AG08395 (cell line): Measurements from ENCODE around the gene STIMATE.

Source experiments
- DNase-seq: peaks from one replicate; pipeline ENCODE4 v3.0.0; 2012; ENCODE audit warnings: mixed read lengths, low spot score

The STIMATE gene

DNA sequence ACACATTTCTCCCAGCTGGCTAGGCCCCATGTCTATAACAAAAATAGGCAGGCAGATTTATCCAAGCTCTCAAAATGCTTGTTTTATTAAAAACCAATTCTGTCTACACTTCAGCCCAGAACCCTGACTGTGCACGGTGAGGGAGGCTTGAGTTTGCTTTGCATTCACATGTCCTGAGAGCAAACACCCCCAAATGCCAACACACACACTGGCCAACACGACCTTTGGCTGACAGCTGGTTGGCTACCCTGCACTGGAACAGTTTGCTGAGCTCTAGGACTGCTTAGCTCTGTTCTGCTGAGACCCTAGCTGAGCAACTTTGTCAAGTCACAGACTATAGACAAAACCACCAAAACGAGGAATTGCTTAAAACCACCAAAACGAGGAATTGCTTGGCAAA lies 3.6 kb downstream of the STIMATE start:
- no peak for DNase-seq

DNA sequence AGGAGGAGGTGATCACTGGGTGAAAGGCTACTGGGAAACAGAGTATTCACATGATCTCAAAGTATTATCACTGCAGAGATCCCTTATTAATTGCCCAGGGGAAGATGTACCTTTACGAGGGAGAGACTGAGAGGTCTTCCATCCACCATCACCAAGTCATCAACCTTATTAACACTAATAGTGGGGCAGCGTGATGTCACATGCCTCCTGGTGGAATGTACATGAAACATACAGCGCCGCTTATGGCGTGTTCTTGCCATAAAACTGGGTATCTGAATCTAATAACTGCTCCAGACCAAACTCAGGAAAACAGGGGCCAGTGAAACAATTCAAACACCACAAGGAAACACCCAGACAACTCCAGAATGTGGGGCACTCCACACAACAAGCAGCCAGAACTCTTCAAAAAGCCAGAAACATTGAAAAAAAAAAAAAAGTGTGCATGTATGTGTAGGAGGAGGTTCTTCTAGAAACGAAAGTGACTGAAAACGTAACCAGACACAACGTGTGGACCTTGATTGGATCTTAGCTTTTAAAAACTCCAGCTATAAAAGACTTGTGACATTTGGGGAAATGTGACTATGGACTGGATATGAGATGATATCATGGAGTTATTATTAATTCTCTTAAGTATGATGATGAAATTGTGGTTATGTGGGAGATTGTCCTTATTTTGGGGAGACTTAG lies 4.6 kb downstream of the STIMATE start:
- no peak for DNase-seq

DNA sequence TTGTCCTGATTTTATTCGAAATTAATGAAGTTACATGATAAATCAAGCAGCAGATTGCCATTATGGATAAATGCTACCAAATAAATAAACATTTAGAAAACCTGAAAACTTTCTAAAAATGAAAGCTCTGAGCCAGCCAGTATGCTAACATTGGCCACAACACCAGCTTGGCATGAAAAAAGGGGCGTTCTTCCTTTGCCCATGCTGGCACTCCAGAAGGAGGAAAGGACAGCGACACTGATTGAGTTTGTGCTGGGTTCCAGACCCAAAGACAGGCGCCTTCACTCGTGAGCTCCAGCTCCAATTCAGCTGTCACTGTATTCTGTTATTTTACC lies 5.1 kb downstream of the STIMATE start:
- peak; percentile 9 for DNase-seq

DNA sequence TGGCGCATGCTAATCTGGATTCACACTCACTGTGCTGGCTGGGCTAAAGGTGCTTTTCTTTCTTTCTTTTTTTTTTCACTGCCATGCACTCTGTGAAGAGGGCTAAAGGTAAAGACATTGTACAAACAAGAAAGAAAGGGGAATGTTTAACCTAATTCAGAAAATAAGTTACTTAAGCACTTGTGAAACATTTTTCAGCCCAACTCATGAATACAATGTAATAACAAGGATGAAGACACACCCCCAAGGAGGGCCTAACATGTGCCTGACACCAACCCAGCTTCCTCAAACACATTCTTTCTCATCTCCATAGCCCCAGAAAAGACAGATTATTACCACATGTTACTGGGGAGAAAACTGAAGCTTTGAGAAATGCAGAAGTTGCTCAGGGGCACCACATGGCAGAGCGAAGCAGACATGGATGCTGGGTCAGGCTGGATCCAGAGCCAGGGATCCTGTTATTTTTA lies 5.7 kb downstream of the STIMATE start:
- peak; percentile 80 for DNase-seq

DNA sequence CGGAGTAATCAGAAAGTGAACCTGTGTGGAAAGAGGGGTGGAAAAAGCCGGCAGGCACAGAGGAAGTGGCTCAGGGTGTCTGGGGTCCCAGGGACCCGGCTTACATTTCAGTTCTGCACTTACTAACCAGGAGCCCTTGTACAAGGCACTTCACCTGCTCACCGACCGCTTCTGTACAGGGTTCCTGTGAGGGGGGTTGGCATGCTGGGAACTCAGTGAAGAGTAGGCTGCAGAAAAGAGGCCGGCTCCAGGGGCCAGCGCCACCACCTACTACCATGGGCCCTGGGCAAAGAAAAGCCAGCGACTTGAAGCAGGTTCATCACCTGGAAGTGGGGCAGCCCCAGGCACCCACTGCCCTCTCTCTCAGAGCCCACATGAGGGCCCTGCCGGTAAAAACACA lies 6.2 kb downstream of the STIMATE start:
- DNase-seq = no peak

DNA sequence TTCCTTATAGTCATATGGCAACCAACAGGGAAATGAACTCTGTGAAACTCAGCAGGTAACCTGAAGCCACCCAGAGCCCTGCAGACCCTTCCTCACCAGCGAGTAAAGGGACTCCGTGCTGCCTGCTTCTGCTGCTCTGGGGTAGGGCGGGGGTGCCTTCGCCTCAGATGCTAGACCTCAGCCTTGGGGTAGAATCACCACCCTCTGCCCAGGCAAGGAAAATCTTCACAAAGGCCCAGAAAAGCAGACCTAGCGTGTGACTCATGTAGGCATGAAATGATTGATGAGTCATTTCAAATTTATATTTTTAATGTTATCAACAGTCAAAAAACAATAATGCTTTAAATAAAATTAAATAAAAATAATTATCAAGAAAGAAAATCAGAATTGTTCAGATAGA lies 6.6 kb downstream of the STIMATE start:
- no peak for DNase-seq

DNA sequence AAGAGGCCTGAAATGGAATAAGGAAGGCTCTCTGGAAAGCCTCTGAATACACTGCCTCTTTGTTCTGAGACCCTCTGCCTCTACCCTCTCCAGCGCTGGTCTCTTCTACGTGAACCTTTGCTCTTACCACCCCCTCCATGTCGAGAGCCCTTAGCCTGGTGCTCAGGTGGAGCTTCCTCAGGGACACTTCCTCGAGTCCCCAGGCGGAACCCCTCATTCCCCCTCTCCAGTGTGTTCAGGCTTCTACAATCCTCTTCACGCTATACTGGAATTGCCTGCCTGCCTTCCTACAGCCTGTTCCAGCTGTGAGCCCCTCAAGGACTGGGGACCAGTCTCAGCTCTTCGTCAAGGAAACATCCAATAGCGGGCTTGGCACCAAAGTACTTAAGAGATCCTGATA lies 7.4 kb downstream of the STIMATE start:
- no peak for DNase-seq

DNA sequence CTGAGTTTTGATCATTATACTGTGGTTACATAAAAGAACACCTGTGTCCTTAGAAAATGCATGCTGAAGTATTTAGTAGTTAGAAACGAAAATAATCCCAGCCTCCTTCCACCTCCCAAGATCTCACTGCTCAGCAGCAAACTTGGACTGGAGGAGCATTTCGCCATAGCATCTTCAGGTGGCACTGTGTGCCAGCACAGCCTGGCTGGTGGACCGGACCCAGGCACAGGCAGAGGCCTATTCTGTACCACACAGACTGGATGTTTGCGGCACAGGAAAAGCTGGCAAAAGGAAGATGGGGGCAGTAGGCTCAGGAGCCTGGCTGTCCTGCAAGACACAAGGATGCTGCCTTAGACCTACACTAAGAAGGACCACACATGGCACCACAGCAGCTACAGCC lies 10.2 kb downstream of the STIMATE start:
- no peak for DNase-seq

DNA sequence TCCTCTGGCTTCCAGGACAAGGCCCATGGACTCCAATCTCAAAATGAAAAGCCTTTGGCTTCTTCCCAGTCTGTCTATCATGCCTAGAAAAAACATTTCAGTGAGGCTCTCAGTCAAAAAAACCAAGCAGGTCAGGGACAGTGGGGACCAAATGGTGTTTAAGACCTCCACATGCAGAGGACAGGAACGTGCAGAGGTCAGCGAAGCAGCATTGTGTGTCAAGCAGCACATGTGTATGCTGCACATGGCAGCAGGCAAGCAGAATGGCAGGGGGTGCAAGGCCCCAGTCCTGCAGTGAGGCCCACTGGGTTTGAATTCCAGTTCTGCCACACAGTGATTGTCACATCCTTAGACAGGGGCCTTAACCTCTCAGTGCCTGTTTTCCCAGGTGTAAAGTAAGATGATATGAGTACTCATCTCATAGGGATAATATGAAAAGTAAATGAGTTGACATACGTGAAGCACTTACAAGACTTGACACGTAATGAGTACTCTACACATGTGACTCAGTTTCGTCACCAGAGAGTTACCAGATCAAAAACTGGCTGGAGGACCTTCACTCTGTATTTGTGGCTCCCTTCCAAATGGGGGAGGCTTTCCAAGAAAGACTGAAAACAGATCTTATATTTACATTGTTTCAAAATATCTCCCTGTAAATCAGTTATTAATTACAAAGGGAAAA lies 11.2 kb downstream of the STIMATE start:
- DNase-seq = no peak

DNA sequence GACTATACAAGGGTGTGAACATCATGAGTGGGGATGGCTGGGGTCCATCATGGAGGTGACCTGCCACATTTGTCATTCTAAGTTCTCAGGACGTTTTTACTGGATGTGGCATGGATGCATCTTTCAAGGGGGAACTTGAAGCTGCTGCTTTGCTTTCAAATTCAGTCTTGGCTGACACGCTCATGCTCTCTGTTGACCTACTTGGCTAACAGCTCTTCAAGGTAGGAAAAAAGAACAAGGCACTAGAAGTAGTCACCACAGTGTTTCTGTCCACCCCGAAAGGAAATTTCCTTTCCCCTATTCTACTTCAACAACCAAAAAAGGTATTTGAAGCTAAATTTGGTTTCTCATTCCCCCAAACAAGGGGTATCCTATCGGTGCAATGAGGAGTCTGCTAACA lies 15.0 kb downstream of the STIMATE start:
- no peak for DNase-seq

DNA sequence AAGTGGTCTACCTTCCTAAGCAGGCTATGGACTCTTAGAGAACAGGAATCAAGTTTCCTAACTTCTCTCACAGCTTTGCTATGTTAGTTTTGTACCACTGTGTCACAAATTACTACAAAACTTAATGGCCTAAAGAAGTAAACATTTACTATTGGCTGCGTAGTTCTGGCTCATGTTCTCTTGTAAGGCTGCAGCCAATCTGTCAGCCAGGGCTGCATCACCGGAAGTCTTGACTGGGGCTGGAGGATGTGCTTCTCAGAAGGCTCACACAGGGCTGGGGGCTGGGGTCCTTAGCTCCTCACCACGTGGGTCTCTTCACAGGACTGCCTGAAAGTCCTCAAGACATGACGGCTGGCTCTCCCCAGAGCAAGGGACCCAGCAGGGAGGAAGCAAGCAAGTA lies 15.5 kb downstream of the STIMATE start:
- DNase-seq = no peak

DNA sequence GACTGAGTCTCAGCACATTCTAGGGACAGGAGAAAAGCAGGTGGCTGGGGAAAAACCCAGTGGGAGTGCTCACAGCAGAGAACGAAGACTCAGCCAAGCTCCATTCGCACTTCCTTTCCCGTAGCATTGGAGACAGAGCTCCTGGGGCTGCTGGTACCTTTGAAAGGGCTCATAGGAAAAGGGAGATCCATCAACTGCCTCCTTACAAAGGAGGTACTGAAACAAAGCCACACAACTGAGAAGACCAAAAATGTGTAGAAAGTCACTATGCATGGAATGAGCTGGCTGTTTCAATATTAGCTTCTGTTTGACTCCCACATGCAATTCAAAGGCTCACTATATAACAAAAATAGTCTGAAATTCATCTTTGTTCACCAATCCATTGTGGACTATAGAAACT lies 16.9 kb downstream of the STIMATE start:
- no peak for DNase-seq

DNA sequence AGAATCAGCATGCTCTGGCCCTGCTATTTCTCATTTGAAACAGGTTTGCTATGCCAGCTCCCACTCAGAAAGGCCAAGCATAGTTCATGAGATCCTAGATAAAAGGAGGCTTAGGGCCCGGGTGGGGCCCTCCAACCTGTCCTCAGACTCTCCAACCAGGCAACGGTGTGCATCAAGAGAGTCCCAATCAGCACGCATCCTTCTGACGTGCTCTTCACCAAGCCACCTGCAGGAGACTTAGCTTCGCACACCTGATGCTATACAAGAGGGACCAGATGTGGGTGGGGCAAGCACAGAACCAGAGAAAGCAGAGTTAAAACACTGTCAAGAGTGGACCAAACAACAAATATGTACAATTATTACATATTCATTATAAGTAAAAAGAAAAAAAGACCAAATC lies 17.3 kb downstream of the STIMATE start:
- DNase-seq = no peak

DNA sequence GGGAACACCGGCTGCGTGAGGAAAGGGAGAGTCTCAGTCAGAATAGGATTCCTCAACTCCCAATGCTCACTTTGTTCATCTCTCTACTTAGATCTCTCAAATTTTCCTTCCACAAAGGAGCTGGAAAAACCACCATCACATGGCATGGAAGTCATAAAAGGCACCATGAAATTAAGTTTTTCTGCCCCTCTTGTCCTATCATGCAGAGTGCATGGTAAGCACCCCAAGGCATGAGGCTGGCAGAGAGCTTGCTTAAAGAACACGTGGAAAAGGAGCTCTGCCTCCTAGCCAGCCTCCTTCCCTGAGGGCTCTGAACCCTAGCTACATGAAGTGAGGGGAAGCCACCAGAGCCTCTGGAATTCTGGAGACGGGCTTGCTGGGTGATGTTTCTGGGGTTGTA lies 17.8 kb downstream of the STIMATE start:
- no peak for DNase-seq

DNA sequence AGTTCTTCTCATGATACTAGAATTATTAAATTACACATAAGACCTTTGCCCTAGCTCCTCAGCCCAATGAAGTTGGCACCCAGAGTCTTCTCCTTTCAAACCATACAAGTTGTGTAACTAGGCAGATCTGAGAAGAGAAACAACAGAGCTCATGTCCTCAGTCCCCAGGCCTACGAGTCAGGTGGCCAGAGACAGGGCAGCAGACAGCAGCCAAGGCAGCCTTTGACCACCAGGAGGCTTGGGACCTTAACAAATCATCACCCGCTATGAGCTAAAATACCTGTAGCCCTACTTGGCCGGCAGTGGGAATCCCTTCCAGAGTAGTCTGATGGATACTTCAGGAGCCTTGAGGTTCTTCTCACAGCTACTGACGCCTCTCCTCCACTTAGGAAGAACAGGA lies 18.3 kb downstream of the STIMATE start:
- DNase-seq = no peak

DNA sequence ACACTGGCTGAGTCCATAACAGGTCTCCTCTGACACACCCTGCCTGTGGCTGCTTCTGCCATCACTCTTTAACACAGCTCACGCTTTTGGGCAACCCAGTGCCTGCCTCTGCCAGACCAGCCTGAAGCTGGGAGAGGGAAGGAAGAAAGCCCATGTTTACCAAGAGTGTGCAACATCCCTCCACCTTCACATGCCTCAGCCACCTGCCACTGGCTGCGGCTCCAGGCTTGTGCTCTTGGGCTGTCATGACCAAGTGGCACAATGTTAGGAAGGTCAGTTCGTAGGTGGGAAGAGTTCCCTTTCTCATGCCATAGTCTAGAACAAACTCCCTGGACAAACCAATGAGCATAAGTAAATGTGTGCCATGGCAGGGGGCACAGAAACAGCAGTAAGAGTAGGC lies 20.3 kb downstream of the STIMATE start:
- no peak for DNase-seq

DNA sequence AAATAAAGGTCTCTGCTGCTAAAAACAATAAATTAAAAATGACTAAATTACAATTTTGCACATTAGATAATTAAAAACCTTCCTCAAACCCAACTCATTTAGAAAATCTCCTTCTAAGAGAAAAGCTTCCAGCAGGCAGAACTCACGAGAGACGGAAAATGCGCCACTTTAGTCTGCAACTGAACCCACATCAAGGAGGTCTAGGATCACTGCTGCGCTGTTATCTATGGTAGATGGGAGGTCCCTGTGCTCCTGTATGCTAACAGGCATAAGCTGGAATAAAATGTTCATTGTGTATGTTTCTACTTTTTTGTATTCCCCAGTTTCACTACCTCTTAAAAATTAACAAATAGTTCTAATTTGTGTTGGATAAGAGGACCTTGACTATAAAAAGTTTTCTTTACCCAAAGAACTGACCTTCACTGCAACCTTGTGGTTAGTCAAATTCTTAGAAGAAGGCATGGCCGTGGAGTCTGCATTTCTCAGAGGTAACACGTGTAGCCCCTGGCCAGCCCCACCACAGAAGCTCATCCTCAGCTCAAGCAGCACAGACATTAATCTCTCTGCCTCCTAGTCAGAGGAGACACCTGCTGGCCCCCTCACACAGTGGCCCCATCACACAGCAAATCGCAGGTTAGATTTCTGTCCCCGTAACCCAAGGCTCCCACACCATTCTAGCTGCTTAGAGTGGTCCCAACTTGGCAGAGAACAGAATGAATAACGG lies 22.3 kb downstream of the STIMATE start:
- DNase-seq = no peak

DNA sequence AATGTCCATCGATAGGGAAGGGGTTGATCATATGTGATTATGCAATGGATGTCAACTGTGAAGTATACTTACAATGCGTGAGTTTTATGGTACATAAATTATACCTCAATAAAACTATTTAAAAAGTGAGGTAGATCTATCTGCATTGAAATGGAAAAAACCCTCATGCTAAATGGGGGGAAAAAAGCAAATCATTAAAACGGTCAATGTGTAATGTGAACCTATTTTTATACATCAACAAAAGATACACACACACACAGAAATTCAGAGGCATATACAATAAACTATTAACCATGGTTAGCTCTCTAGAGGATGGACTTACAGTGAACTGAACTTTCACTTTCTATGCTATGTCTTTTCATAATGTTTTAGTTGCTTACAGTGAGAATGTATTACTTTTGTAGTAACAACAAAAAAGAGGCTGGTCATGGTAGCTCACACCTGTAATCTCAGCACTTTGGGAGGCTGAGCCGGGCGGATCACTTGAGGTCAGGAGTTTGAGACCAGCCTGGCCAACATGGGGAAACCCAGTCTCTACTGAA lies 23.1 kb downstream of the STIMATE start:
- DNase-seq = no peak

DNA sequence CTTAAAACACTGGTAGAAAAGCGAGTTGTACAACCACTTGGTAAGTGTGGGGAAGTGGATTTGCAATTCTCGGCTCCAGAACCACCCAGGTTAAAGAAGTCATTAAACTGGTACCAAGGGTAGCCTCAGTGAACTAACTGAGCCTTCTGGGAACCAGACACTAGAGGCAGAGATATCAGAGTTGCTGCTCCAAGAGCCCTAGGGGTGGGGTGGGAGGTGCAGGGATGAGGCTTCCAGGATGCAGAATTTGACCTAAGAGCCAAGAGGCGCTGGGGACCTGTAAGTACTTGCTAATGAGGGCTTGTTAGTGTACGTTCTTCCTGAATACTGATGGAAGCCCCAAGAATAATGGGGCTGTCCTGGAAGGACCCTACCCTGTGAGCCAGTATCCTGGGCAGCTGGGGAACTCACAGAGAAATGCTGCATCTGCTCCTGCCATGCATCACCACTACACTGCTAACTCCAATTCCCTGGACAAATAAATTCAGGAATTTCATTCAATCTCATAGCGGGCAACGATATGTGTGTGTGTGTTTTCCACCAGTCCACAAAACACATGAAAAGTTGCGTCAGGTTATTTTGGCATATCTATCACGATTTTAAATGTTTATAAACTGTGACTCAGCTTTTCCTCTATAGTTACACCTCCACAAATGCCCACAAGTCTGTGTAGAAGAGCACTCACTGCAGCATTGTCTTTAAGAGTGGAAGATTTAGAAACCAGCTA lies 23.8 kb downstream of the STIMATE start:
- no peak for DNase-seq

DNA sequence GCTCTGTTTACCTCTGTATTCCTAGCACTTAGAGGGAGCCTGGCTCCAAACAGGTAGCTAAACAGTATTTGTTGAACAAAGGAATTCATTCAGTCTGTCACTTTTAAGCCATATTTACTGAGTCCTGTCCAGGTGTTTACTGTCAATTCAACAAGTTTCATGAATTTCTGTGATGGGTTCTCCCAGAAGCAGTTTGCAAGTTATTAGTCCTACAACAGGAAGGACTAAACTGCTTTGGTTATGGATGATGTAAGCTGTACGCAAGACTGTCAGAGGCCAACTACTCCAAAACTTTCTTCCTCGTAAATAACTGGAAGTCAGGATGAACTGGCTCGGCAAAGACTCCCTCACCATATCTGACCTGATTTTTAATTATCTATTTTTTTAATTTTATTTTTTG lies 25.1 kb downstream of the STIMATE start:
- no peak for DNase-seq

DNA sequence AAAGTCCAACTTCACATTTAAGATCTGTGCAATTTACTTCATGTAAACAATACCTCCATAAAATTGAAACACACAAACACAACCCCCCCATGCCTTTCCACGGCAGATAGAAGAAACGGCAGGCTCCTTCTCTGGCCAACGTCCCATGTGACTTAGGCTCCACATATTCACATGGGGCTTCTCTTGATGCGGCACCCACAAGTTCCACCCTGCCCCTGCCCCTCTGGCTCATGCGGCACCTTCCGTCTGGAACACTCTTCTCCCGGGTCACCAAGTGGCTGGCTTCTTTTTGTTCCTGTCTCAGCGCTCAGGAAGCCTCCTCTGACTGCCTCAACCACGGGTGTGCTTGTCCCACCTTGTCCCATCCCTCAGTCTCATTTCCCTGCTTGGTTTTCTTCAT lies 25.6 kb downstream of the STIMATE start:
- no peak for DNase-seq

DNA sequence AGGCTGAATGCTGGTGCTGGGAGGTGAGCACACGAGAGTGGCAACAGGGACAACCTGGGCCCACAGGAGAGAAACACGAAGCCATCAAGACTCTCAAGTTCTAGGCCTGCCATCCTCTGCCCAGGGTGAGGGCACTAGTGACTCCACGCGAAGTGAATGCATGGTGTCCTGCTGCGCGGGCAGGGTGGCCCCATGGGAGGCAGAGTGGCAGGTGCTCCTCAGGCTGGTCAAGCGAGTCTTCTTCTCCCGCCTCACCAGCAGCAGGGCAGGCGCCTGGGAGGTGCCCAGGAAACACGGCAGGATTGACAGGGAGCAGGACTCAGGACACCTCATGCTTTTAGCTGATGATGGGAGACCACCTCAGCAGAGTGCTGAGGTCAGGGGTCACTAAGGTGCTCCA lies 26.9 kb downstream of the STIMATE start:
- DNase-seq = no peak

DNA sequence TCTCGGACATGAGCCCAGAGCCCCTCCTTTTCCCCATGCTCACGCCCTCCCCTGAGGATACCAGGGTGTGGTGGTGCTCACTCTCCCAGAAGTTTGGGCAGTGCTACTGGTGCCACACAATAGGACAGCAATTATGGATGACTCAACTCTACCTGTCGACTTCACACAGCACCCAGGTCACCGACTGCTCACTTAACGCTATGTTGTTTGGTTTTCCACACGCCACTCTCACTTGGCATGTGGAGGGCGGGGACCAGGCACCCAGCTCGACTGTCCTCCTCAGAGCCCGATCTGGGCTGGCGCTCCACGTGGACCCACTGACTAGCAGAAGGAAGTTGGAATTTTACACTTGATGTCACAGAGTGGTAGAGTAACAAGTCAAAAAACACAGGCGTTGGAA lies 30.9 kb downstream of the STIMATE start:
- DNase-seq = no peak
